HG02885 (cell line): ENCODE measurements around the gene VWA3B.
A peak's percentile ranks its signal among the peaks of the same experiment; 100 is the strongest.
"Not testable (repeated sequence)": the region's sequence is repeated elsewhere in the genome, so short reads cannot be mapped to it uniquely, and the experiment has no call there.

Experiments
- ATAC-seq: cut with Tn5 transposase; IDR thresholded peaks from one replicate; pipeline ENCODE4 v1.9.1; 2021; ENCODE audit warnings: mild to moderate bottlenecking; ENCODE audit not compliant: unreplicated experiment, poor library complexity

VWA3B gene

GRCh38 chr2:98086491-98087446, at the start of gene VWA3B:
Gene VWA3B (plus strand): TSS chr2:98087167. CDS start chr2:98093093, 5,926 bp downstream.
- peak; percentile 93 for ATAC-seq

GRCh38 chr2:98037206-98037605, 49.8 kb upstream of the VWA3B start:
- ATAC-seq, result no peak

- no peak for ATAC-seq
Observed at GRCh38 chr2:98037666-98038336, 49.2 kb upstream of the VWA3B start.

GRCh38 chr2:98039085-98039756, 47.7 kb upstream of the VWA3B start:
- no peak for ATAC-seq

GRCh38 chr2:98040331-98040939, 46.5 kb upstream of the VWA3B start:
- ATAC-seq, result no peak

GRCh38 chr2:98043101-98043500, 43.9 kb upstream of the VWA3B start:
- ATAC-seq, result no peak

- not testable (repeated sequence) for ATAC-seq
Observed at GRCh38 chr2:98044730-98045129, 42.2 kb upstream of the VWA3B start.

- ATAC-seq, result no peak
Observed at GRCh38 chr2:98050070-98050469, 36.9 kb upstream of the VWA3B start.

- ATAC-seq, result no peak
Observed at GRCh38 chr2:98058191-98058975, 28.6 kb upstream of the VWA3B start.

- ATAC-seq, result no peak
Observed at GRCh38 chr2:98060277-98060676, 26.7 kb upstream of the VWA3B start.

- ATAC-seq, result no peak
Observed at GRCh38 chr2:98063291-98063854, 23.6 kb upstream of the VWA3B start.

- ATAC-seq, result no peak
Observed at GRCh38 chr2:98065808-98066207, 21.2 kb upstream of the VWA3B start.

GRCh38 chr2:98067160-98067559, 19.8 kb upstream of the VWA3B start:
- ATAC-seq, result no peak

- no peak for ATAC-seq
Observed at GRCh38 chr2:98070081-98070480, 16.9 kb upstream of the VWA3B start.

- no peak for ATAC-seq
Observed at GRCh38 chr2:98072442-98072841, 14.5 kb upstream of the VWA3B start.

- no peak for ATAC-seq
Observed at GRCh38 chr2:98078701-98079100, 8.3 kb upstream of the VWA3B start.

GRCh38 chr2:98084151-98084868, 2.7 kb upstream of the VWA3B start:
- no peak for ATAC-seq

- ATAC-seq, result no peak
Observed at GRCh38 chr2:98084869-98085238, 2.1 kb upstream of the VWA3B start.

GRCh38 chr2:98085649-98086048, 1.3 kb upstream of the VWA3B start:
- ATAC-seq, result no peak
